NCI-H2227 treated with DMSO at 0.1 percent for 48 hours (cell line): ENCODE measurements around the gene TAF1D.
A peak's percentile ranks its signal among the peaks of the same experiment; 100 is the strongest.
"Not testable (repeated sequence)": the region's sequence is repeated elsewhere in the genome, so short reads cannot be mapped to it uniquely, and the experiment has no call there.

Experiments
- DNase-seq: peaks from one replicate; lab custom pipeline; 2025; lab: John Stamatoyannopoulos, UW

TAF1D gene, protein sequence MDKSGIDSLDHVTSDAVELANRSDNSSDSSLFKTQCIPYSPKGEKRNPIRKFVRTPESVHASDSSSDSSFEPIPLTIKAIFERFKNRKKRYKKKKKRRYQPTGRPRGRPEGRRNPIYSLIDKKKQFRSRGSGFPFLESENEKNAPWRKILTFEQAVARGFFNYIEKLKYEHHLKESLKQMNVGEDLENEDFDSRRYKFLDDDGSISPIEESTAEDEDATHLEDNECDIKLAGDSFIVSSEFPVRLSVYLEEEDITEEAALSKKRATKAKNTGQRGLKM

DNA sequence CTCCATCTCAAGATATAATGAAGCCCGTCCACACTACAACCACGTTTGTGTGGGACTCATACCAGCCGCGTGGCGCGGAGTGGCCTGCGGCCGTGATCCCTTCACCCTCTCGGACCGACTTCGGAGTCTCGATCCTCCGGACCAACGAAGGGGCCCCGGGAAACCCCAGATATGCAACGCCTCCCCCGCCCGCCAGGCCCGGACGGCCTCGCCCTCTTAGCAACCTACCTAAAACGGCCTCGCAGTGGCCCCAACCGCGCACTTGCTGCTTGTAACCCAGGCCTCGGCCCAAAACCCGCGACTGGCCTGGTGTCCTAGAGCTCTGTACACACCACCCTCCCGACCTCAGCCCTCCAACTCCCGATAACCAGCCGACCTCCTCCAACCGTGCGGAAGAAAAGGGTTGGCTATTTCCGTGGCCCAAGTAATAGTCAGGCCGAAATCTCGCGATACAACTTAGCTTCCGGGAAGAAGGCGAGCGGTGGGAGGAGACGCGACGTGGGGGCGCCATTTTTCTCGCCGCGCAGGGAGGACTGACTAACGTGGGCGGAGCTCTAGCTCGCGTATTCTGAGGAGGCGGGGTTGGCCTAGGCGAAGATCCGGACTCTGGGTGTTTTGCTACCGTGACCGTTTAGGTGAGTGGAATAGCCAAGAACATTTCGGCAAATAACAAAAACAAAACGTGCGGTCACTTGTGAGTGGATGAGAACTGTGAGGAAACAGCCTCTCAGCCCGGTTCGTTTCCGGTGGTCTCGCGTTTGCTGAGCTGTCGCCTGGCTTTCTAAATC is at the start of gene TAF1D, which contains the start of gene C11orf54:
Gene TAF1D (minus strand): TSS at position 402 of the 788 bp plus-strand sequence. CDS start 2,191 bp downstream, outside the sequence.
Gene C11orf54 (plus strand): TSS at position 579 of the 788 bp plus-strand sequence. CDS start 5,722 bp downstream, outside the sequence.
- peak; percentile 84 for DNase-seq

DNA sequence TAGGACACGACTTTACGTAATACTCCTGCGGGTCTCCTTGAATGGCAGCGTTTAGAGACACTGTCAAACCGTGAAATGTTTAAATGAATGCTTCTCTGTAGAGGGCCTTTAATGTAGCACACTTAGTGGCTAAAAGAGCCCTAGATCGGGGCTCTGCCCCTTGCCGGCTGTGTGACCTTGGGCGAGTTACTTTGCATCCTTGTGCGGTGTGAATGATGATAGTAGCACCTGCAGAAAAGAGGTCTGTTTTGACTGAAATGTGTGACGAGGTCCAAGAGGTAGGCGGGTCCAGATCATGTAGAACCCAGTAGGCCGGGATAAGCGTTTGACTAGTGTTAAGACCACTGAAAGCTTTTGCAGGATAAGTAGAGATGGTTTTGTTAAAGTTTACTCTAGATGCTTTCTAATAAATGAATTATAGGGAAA is 43.7 kb upstream of the TAF1D start:
- peak; percentile 14 for DNase-seq

DNA sequence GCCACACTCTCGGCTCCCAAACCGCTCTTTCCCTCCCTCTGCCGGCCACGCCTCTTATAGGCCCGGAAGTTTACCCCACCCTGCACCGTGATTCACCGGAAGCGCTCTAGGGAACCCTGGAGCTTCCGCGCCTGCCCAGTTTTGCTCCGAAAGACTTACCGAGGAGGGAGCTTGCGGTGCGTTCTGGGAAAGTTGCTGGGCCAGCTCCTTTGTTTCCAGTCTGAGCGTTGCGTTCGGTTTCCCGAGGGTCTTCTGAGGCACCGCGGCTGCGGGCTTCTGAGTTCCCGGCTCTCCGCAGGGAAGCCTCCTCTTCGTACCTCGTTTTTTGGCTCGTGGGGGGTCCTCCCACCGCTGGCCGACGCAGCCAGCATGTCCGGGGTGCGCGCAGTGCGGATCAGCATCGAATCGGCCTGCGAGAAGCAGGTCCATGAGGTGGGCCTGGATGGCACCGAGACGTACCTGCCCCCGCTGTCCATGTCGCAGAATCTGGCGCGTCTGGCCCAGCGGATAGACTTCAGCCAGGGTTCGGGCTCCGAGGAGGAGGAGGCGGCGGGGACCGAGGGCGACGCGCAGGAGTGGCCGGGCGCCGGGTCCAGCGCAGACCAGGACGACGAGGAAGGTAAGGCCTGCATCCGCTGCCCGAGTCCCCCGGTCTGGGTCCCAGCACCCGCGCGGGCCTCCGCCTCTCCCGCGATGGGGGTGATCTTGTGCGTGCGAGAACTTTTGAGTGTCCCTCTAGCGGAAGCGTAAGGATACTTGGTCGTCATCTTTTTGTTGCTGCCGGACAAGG is 43.0 kb upstream of the TAF1D start, which contains the start of gene MED17:
Gene MED17 (plus strand): TSS at position 138 of the 790 bp plus-strand sequence. CDS start 232 bp downstream, at position 370.
- DNase-seq = peak; percentile 77

DNA sequence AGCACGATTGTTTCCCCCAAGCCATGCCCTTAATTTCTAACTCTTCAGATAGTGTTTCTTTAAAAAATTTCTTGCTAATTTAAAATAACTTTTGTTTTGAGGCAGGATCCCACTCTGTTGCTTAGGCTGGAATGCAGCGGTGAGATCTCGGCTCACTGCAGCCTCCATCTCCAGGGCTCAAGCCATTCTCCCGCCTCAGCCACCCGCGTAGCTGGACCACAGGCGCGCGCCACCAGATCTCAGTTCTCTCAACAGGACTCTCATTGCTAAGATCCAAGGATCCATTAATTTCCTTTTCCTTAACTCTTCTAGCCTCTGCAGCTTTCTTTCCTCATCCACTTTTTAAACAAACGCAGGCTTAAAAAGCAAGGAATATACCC is 42.5 kb upstream of the TAF1D start:
- no peak for DNase-seq

DNA sequence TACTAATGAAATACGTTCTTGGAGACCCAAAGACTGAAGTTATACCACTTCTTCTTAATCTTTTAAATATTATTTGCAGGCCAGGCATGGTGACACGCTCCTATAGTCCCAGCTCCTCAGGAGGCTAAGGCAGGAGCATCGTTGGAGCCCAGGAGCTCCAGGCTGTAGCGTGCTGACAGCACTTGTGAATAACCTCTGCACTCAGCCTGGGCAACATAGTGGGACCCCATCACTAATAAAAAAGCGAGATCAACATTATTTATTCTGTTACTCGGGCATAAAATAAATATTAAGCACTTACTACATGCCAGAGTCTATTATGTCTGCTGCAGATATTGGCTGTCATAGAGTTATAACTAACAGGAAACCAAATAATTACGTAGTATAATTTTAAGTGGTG is 42.1 kb upstream of the TAF1D start:
- no peak for DNase-seq

DNA sequence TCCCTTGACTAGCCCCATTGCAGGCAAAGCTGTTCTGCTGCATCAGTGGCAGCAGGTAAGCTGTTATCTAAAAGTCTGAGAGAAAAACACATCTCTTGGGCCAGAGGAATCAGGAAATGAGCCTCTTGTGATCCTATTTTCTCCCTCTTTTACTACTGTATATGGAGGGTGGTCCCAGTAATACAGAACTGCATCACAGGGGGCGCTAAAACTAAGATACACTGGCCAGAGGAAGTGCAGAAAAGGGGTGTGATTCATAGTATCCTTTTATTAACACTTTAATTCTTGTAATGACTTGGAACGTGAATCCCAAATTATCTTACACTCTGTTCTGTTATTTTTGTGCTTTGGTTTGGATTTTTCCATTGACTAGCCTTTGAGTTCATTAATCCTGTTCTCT is 34.0 kb upstream of the TAF1D start:
- no peak for DNase-seq

DNA sequence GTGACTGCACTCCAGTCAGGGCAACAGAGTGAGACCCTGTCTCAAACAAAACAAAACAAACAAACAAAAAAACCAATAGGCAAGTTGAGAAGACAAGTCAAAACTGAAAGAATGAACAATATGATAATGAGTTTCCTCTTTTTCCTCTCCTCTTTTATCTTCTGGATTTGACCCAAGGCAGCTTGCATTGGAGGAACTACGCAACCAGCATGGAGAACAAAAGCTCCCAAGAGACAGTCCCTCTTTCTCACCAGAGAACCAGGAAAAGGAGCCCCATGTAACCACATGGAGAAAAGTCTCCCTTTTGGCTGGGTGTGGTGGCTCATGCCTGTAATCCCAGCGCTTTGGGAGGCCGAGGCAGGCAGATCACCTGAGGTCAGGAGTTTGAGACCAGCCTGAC is 33.3 kb upstream of the TAF1D start:
- DNase-seq = not testable (repeated sequence)

DNA sequence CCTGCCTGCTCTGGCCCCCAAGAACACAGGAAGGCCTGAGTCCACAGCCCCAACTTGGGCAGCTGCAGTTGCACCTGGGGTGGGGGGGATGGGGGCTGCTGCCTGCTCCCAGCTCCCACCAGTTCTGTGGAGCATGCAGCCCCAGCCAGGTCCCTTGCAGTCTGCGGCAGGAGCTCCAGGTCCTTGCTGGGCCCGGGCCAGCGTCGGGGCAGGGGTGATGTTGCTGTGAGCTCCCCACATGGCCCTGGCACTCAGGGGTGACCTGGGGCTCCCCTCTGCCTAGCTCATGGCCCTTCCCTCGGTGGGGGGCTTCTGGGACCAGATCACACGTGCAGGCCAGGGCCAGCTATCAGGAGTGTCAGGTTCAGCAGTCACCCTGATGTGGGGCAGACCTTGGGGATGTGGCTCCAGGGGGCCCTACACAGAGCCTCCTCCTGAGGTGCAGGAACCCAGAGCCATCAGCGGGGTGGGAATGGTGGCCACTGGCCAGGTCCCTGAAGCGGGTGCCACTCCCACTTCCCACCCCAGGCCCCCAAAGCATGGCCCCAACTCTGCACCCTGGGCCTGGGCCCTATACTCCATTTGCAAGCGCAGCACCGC is 32.4 kb upstream of the TAF1D start:
- DNase-seq = no peak

DNA sequence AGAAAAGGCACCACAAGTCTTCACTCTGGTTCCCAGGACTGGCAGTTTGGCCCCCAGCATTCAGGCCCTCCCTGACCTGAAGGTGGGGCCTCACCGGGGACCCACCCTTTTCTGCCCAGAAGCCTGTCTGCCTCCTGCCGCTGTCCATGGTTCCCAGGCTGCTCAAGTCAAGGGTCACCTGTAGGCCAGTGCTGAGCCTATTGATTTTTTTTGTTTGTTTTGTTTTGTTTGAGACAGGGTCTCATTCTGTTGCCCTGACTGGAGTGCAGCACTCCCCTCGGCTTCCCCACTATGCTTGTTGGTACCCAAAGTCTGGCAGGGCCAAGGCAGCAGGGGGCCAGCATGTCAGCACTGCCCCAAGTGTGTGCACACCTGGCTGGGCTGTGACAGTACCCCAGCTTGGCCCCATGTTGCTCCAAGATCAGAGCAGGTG is 31.8 kb upstream of the TAF1D start:
- no peak for DNase-seq

DNA sequence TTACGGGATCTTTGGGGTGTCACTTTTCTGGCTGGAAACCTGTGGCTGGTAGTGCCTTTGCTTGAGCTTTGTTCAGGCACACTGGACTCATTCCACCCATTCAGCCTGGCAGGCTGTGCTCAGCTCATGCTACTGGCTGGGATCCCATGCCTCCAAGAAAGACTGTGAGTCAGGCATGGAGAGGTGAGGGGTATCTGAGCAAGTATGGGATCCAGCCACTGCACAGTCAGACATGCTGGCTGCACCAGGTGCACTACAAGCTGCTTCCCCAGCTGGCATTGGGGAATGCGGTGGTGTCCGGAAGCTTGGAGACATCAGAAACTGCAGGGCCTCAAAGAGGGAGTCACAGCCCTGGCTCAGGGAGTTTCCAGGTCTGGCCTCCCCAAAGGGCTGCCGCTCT is 30.8 kb upstream of the TAF1D start:
- DNase-seq = no peak

DNA sequence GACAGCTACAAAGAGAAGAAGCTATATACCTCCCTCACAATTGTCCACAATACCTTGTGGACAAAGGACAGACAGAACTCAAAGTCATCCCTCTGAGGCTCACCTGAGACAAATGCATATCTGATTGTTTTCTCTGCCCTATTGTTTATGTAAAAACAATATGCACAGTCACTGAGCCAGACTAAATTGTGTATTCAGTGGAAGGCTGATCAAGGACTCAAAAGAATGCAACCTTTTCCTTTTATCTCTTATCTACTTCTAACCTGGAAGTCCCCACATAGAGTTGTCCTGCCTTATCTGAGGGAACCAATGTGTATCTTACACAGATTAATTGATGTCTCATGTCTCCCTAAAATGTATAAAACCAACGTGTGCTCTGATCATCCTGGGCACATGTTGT is 28.9 kb upstream of the TAF1D start:
- no peak for DNase-seq

DNA sequence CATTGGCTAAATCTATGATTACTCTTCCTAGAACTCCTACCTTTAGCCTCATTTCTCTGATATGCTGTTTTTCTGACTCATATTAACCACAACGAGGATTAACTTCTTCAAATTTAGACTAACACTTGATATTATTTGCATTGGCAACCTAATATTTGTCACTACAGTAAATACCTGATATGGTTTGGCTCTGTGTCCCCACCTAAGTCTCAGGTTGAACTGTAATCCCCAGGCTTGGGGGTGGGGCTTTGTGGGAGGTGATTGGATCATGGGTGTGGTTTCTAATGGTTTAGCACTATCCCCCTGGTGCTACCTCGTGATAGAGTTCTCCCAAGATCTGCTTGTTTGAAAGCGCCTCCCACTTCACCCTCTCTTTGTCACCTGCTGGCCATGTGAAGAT is 25.7 kb upstream of the TAF1D start:
- no peak for DNase-seq

DNA sequence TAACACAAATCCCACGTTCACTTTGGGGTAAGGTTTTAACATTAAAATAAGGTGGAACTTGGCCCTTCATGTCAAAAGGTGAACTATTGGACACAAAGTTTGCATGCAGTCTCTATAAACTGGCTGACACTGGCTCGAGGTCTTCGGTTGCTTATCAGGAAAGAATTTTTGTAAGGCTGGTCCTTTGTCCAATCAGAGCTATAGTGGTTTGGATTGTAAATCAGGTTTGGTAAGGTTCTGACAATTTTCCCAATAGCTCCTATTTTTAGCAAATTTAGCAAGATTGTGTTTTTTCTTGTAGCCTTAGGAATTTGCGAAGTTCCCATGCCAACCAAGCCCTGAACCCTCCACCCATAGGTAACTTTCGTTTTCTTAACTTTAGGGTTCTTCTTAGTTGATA is 25.2 kb upstream of the TAF1D start:
- no peak for DNase-seq

DNA sequence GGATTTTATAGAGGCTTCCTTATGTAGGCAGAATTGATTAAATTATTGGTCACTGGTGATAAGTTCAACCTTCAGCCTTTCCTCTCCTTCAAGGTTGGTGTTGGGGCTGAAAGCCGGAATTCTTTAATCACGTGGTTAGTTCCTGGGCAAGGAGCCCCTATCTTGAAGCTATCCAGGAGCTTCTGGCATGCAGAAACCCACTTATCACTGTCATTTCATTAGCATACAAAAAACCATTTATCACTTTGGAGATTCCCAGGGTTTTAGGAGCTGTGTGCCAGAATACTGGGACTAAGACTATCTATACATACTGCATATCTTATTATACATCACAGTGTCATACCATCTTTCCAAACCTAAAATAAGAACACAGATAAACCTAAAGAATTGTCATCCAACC is 24.3 kb upstream of the TAF1D start:
- DNase-seq = no peak

DNA sequence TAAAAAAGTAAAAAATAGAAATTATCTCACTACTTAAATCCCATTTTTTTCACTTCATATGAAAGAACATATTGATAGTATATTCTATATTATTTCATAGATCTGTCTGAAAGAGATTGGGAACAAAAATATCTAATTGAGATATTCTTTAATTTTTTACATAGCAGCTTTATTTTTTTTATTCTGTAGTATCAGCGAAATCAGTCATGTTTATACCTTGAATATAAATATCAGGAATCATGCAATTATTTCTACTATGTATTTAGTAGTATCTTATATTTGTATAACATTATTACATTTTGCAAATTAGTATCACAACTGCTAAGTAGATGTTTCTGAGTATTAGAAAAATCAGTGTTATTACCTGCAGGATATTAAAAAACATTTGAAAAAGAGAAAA is 20.6 kb upstream of the TAF1D start:
- DNase-seq = no peak

DNA sequence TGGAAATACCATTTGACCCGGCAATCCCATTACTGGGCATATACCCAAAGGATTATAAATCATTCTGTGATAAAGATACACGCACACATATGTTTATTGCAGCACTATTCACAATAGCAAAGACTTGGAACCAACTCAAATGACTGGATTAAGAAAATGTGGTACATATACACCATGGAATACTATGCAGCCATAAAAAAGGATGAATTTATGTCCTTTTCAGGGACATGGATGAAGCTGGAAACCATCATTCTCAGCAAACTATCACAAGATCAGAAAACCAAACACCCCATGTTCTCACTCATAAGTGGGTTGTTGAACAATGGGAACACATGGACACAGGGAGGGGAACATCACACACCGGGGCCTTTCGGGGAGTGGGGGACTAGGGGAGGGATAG is 17.8 kb upstream of the TAF1D start:
- not testable (repeated sequence) for DNase-seq

DNA sequence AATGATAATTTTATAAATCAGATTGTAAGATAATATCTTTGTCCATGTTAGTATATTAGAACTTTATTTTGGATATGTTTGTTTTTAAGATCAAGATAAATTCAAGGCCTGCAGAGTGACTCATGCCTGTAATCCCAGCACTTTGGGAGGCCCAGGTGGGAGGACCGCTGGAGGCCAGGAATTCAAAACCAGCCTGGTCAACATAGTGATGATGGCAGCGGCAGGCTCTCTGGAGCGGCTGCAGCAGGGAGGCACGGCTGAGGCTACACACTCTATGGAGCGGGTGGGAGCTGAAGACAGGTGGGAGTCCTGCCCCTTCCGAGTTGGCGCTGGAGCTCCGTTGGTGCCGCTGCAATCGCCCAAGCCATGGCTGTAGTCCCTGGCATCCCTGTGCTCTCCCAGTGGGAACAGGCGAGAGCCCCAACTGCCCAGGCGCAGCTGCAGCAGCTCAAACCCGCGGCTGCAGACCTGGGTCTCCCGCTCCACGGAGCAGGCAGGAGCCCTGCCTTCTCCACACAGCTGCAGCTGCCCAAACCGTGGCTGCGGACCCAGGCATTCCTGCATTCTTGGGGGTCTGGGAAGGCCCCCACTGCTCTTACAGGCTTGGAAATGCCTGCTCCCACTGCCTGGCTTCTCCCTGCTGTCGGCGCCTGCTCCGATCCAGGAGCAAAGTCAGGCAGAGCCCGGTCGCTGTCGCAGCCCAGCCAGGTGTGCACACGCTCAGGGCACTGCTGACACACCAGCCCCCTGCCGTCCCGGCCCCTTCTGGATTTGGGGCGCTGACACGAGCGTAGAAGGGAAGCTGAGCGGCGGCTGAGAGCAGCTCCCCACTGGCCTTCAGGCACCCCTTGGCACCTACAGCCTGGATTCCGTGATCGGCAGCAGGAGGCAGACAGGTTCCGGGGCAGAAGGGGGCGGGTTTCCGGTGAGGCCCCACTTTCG is 16.9 kb upstream of the TAF1D start:
- no peak for DNase-seq

DNA sequence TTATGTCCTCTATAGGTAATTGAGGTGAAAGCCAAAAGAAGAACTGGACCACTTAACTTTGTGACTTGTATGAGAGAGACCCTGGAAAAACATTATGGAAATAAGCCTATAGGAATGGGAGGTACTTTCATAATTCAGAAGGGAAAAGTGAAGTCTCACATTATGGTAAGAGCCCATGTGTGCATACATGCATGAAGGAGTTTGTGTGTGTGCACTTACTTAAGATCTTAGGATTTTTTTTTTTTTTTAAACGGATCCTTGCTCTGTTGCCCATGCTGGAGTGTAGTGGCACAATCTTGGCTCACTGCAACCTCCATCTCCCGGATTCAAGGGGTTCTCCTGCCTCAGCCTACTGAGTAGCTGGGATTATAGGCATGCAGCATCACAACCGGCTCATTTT is 16.0 kb upstream of the TAF1D start:
- DNase-seq = no peak

DNA sequence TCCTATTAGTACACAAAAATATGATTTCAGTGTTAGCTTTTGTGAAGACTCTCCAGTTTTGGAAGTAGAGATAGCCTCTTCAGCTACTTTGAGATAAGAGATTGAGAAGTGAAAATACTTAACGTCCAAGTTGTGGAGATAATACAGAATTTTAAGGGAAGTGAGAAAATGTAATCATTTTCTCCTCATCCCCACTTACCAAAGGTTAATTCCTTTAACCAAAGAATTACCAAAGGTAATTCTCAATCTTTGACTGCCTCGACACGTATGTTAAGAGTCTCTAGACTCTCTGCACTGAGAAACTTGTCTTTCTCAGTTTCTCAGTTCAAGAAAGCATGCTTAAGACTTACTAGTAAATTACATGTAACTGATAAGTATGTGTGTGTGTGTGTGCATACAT is 15.5 kb upstream of the TAF1D start:
- DNase-seq = no peak

DNA sequence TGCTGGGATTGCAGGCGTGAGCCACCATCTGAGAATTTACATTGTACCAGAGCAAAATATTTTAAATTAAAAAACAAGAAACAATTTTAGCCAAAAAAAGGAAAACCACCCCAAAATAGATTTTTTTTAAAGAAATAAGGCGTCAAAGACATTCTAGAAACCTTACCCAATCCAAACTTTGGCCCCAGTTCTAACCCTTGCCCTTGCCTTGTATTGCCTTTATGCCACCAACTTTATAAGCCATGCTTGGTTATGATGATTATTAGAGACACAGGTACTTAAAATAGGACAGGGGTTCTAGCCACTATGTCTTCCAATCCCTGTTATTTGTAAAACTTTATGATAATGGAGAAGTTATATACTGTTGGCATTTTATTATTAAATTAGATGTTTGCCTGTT is 11.9 kb upstream of the TAF1D start:
- DNase-seq = no peak

DNA sequence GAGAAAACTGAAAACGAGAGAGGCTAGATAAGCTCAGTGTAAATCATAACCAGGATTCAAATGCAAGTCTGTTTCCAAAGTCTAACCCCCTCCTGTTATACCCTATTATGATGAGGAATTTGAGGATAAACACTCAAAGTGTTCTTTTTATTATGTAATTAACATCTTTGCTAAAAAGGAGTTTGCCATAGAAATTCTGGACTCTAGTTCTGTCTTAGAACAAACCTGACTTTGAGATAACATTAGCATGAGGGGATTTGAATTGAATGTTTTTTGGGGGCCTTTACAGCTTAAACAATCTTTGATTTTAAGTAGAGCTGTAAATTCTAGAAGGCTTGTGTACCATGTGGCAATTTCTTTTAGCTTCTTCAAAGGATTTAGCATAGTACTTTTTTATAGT is 9.7 kb upstream of the TAF1D start:
- DNase-seq = no peak
